ENCODE results near the gene MARCHF2.

The MARCHF2 gene, protein sequence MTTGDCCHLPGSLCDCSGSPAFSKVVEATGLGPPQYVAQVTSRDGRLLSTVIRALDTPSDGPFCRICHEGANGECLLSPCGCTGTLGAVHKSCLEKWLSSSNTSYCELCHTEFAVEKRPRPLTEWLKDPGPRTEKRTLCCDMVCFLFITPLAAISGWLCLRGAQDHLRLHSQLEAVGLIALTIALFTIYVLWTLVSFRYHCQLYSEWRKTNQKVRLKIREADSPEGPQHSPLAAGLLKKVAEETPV

DNA sequence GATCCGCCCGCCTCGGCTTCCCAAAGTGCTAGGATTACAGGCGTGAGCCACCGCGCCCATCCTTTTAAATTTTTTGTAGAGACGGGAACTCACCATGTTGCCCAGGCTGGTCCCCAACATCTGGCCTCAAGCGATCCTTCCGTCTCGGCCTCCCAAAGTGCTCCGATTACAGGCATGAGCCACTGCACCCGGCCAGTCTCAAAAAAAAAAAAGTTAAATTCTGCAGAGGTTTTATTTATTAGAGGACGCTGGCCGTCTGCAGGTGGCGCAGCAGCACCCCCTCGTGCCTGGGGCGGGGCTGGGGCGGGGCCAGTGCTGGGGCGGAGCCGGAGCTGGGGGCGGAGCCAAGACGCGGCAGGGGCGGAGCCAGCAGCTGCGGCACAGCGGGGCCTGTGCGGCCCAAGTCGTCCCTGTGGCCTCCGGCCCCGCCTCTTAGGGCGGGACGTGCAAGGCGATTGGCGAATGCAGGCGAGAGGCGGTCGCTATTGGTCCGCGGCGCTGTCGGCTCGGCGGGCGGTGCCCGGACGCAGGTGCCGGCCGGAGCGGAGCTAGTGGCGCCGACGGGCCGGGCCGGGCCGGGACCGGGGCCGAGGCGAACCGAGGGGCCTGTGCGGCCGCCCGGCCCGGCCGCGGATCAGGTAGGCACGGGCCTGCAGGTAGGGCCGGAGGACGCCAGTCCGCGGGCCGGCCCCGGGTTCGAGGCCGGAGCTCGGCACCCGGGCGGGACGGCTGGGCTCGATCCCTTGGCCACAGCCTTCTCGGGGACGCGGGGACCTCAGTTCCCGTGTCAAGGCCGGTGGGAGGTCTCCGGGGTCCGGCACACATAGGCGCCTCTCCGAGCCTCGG, at the start of gene MARCHF2:
TSS of gene MARCHF2 (plus strand) at position 523 of the 846 bp plus-strand sequence. CDS start 8,536 bp downstream, outside the sequence.
- TF ChIP-seq, protein P1, sequence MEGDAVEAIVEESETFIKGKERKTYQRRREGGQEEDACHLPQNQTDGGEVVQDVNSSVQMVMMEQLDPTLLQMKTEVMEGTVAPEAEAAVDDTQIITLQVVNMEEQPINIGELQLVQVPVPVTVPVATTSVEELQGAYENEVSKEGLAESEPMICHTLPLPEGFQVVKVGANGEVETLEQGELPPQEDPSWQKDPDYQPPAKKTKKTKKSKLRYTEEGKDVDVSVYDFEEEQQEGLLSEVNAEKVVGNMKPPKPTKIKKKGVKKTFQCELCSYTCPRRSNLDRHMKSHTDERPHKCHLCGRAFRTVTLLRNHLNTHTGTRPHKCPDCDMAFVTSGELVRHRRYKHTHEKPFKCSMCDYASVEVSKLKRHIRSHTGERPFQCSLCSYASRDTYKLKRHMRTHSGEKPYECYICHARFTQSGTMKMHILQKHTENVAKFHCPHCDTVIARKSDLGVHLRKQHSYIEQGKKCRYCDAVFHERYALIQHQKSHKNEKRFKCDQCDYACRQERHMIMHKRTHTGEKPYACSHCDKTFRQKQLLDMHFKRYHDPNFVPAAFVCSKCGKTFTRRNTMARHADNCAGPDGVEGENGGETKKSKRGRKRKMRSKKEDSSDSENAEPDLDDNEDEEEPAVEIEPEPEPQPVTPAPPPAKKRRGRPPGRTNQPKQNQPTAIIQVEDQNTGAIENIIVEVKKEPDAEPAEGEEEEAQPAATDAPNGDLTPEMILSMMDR (IDR thresholded peaks at IDR 0.05) = peak; percentile 75

DNA sequence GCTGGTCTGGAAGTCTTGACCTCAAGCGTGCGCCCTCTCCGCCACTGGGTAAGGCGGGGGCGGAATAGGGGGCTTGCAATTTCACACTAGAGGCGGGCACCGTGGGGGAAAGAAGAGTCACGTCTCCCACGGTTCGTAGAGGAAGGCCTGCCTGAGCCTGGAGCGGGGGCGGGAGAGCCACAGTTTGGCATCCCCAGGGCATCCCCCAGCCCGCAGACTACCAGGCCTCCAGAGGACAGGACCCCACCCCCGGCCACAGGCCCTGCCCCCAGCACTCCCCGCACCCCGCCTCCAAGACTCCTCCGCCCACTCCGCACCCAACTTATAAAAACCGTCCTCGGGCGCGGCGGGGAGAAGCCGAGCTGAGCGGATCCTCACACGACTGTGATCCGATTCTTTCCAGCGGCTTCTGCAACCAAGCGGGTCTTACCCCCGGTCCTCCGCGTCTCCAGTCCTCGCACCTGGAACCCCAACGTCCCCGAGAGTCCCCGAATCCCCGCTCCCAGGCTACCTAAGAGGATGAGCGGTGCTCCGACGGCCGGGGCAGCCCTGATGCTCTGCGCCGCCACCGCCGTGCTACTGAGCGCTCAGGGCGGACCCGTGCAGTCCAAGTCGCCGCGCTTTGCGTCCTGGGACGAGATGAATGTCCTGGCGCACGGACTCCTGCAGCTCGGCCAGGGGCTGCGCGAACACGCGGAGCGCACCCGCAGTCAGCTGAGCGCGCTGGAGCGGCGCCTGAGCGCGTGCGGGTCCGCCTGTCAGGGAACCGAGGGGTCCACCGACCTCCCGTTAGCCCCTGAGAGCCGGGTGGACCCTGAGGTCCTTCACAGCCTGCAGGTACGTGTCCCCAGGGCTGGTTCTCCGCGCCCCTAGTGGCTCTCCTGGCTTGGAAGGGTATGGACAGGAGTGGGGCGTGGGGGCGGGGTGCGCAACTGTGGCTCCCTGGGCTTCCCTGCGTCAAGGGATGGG, 49.0 kb upstream of the MARCHF2 start, which contains the start of gene ANGPTL4:
TSS of gene ANGPTL4 (plus strand) at position 353 of the 969 bp plus-strand sequence. CDS start at position 520, 167 bp downstream.
- TF ChIP-seq, protein P1 (IDR thresholded peaks at IDR 0.05) = no peak

DNA sequence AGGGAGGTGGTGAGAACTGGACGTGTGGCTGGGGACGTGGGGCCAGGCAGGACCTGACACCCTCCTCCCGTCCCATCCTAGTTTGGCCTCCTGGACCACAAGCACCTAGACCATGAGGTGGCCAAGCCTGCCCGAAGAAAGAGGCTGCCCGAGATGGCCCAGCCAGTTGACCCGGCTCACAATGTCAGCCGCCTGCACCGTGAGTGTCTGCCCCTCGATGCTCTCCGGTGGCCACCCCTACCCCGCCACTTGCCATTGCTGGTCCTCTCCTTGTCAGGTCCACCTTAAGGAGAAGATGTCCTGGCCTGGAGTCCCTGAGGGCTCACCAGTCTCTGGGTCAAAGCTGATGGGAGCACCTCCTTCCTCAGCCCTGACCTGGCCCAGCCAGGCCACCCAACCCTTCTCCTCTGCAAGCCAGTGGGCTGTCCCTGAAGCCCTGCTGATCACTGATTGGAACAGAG, 47.0 kb upstream of the MARCHF2 start:
- TF ChIP-seq, protein P1 (IDR thresholded peaks at IDR 0.05) = no peak

DNA sequence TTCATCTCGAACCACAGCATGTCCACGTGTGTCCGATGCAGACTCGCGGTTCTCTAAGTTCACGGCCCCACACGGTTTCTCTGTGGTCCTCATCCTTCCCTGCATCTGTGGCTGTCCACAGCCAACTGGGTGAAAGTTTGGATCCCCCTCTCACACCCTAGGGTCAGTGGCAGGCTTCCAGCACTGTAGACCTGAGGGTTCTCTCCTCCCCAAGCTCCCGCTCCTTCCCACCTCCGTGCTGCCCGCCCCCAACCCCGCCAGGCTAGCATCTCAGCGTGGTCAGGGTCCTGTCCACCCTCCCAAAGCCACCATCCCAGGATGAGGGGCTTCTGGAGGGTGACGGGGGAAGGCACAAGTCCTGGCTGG, 46.2 kb upstream of the MARCHF2 start:
- TF ChIP-seq, protein P1 (IDR thresholded peaks at IDR 0.05) = no peak

DNA sequence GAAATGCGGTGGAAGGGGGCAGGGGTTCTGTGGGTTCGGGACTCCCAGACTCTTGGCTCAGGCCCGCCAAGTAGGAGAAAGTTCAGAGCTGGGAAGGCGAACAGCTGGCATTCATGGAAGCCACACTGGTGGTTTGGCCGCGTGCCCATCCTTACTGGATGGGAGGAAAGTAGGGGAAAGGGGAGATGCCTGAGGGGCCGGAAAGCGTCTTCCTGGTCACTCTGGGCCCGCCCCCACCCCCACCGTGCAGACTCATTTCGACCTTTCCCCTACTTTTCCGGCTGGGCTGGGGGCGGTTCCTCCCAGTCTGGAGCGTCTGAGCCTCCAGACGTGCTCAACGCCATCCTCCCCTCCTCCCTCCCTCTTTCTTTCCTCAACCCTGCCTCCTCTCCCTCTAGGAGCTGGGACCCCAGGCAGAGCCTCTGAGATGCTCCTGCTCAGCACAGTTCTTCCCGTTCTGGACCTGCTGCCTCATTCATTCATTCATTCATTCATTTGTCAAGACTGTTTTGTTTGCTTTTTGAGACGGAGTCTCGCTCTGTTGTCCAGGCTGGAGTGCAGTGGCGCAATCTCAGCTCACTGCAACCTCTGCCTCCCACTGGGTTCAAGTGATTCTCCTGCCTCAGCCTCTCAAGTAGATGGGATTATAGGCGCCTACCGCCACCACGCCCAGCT, 45.6 kb upstream of the MARCHF2 start:
- TF ChIP-seq, protein P1 (IDR thresholded peaks at IDR 0.05) = no peak

DNA sequence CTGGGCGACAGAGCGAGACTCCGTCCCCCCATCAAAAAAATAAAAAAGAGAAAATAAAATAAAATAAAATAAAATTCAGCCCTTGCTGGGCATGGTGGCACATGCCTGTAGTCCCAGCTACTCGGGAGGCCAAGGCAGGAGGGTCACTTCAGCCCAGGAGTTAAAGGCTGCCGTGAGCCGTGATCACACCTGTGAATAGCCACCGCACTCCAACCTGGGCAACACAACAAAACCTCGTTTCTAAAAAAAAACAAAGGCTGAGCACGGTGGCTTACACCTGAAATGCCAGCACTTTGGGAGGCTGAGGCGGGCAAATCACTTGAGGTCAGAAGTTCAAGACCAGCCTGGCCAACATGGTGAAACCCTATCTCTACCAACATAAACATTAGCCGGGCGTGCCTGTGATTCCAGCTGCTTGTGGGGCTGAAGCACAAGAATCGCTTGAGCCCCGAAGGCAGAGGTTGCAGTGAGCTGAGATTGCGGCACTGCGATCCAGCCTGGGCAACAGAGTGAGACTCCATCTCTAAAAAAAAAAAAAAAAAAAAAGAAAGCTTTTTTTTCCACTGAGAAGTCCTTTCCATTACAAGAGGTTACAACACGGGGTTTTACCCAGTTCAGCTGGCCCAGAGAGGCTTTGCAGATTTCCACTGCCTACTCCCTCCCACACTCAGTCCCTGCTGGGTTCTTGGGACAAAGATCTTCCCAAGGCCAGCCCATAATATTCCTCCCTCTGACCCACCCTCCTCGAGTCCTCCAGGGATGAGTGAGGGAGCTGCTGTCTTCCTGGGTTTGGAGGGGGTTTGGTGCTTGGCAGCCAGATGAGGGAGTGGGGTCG, 42.7 kb upstream of the MARCHF2 start:
- TF ChIP-seq, protein P1 (IDR thresholded peaks at IDR 0.05) = no peak

All from LNCAP (cell line).